Measurements from ENCODE around the gene JUNB.

- TF ChIP-seq TAF1 (IDR thresholded peaks at IDR 0.05; ENCODE audit: borderline replicate concordance, low read depth, low read length) = no peak
- no peak for TF ChIP-seq POLR2A (IDR thresholded peaks at IDR 0.05; ENCODE audit: low read depth, low read length)
- TF ChIP-seq POLR2AphosphoS5 (IDR thresholded peaks at IDR 0.05; ENCODE audit: low read depth, low read length) = no peak
Observed at GRCh38 chr19:12754465-12755196, 36.7 kb upstream of the JUNB start.
